HG02759 (cell line): ENCODE data around the gene CYTL1.

Source experiments
- ATAC-seq: cut with Tn5 transposase; IDR thresholded peaks from one replicate; pipeline ENCODE4 v1.9.1; 2021; ENCODE audit warnings: mild to moderate bottlenecking, moderate library complexity; ENCODE audit not compliant: unreplicated experiment

CYTL1 gene

DNA sequence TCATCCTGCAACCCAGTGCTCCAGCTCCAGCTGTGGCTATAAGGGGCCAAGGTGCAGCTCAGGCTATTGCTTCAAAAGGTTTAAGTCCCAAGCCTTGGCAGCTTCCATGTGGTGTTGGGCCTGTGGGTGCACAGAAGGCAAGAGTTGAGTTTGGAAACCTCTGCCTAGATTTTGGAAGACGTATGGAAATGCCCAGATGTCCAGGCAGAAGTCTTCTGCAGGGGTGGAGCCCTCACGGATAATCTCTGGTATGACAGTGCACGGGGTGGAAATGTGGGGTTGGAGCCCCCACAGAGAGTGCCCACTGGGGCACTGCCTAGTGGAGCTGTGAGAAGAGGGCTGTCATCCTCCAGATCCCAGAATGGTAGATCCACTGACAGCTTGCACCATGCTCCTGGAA is 44.5 kb downstream of the CYTL1 start:
- ATAC-seq: no peak

DNA sequence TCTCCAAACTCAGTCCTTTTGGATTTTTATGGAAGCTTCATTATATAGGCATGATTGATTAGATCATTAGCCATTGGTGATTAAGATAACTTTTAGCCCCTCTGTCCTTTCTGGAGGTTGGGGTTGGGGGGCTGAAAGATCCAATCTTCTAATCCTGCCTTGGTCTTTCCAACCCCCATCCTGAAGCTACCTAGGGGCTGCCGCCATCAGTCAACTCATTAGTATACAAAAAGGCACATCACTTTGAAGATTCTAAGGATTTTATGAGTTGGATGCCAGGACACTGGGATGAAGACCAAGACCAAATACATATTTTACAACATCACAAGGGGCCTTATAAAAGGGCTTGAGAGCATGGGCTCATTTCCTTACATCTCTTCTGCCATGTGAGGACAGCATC is 47.5 kb downstream of the CYTL1 start:
- ATAC-seq: no peak

DNA sequence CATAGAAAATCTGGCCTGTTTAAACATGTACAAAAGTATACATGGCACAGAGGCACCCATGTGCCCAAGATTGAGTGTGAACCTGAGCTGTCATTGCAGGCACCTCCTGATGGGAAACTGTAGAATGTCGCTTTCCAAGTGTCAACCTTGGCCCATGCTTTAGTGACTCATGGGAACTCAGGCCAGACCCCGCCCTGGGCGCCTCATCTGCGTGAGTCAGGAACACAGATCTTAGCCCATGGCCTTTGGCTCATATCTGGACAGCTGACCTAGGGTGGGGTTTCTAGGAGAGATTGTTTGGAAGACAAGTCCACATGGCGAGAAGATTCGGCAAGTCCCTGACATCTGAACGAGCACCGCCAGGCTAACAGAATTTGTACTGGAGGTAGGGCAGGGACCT is 50.0 kb downstream of the CYTL1 start:
- no peak for ATAC-seq

DNA sequence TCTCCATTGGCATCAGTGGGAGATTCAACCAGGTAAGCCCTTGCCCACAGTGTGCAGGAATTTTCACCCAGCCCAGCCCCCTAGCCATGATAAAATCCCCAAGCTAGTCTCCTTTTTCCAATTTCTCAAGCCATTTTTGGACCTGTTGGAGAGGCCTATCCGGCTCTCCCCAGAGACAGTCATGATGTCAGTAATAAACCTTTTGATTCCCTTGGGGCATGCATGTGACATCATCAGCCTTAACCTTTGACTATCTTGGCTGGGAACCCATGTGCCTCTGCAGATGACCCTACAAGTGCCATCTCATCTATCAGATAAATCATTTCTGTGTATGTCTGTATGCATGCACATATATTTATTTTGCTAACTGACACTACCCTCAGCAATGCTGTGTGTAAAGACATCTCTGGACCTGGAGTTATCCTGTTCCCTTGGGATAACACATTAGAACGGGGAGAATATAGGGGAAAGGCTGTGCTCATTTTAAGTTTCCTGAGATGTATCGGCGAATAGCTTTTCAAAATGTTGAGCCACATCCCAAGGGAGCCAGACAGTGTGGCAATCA is 51.0 kb downstream of the CYTL1 start:
- ATAC-seq: no peak
